GM23338 (cell line): ENCODE data around the gene TST. TPM values are rescaled to one million over a fixed set of nuclear protein-coding genes. Genes with fewer than 3 reads are reported as not detected.

Experiments used
- ATAC-seq: fragments of 200-7000 bp; cut with Tn5 transposase; 3 replicates; pipeline ENCODE4 v1.9.1; 2020
- DNase-seq: peaks from one replicate; pipeline ENCODE4 v3.0.0-alpha.2; 2015; ENCODE audit warnings: low spot score
- H2AFZ ChIP-seq: fragments of 200-600 bp; sonication (generic); 2 replicates; pipeline ENCODE4 v1.8.0; 2016; ENCODE audit warnings: antibody characterized with exemption, mild to moderate bottlenecking, moderate library complexity
- H3F3A ChIP-seq: fragments of 200-600 bp; sonication (generic); replicated peaks from 2 replicates; pipeline ENCODE4 v1.8.0; 2017; ENCODE audit warnings: antibody characterized with exemption, mixed run types, low read depth
- H3K27ac ChIP-seq: fragments of 200-600 bp; sonication (generic); 2 replicates; pipeline ENCODE4 v1.6.1; 2016; ENCODE audit warnings: low read depth
- H3K27me3 ChIP-seq: fragments of 200-600 bp; sonication (generic); 2 replicates; pipeline ENCODE4 v1.8.0; 2016; ENCODE audit warnings: mild to moderate bottlenecking, mixed run types, moderate library complexity; ENCODE audit not compliant: insufficient read depth
- H3K36me3 ChIP-seq: fragments of 200-600 bp; sonication (generic); 2 replicates; pipeline ENCODE4 v1.8.0; 2016; ENCODE audit warnings: mild to moderate bottlenecking; ENCODE audit not compliant: insufficient read depth
- H3K4me1 ChIP-seq: fragments of 200-600 bp; sonication (generic); 2 replicates; pipeline ENCODE4 v1.8.0; 2016; ENCODE audit warnings: mild to moderate bottlenecking, moderate library complexity; ENCODE audit not compliant: insufficient read depth
- H3K4me2 ChIP-seq: fragments of 200-600 bp; sonication (generic); 2 replicates; pipeline ENCODE4 v1.7.1; 2017; ENCODE audit warnings: mixed run types
- H3K4me3 ChIP-seq: fragments of 200-600 bp; sonication (generic); 2 replicates; pipeline ENCODE4 v1.6.1; 2016; ENCODE audit warnings: mixed run types
- H3K79me2 ChIP-seq: fragments of 200-600 bp; sonication (generic); replicated peaks from 2 replicates; pipeline ENCODE4 v1.8.0; 2017; ENCODE audit warnings: mild to moderate bottlenecking; ENCODE audit not compliant: insufficient read depth
- H3K9me2 ChIP-seq: fragments of 200-600 bp; sonication (generic); 2 replicates; pipeline ENCODE4 v1.8.0; 2017; ENCODE audit not compliant: insufficient read depth
- H4K20me1 ChIP-seq: fragments of 200-600 bp; sonication (generic); replicated peaks from 2 replicates; pipeline ENCODE4 v1.8.0; 2017; ENCODE audit warnings: mild to moderate bottlenecking; ENCODE audit not compliant: insufficient read depth
- H3K27ac Mint-ChIP-seq: 2 replicates; pipeline ENCODE4 v1.8.0; 2020; ENCODE audit warnings: inconsistent platforms, mild to moderate bottlenecking, moderate library complexity, mixed read lengths
- H3K27me3 Mint-ChIP-seq: 3 replicates; pipeline ENCODE4 v1.8.0; 2022; ENCODE audit warnings: low read depth, mild to moderate bottlenecking, moderate library complexity, mixed read lengths, inconsistent platforms; ENCODE audit not compliant: insufficient read depth, poor library complexity
- H3K36me3 Mint-ChIP-seq: 3 replicates; pipeline ENCODE4 v1.8.0; 2021; ENCODE audit warnings: low read depth, mild to moderate bottlenecking, inconsistent platforms, moderate library complexity, mixed read lengths
- H3K4me1 Mint-ChIP-seq: 3 replicates; pipeline ENCODE4 v1.8.0; 2020; ENCODE audit warnings: mild to moderate bottlenecking, inconsistent platforms, mixed read lengths
- H3K4me3 Mint-ChIP-seq: 3 replicates; pipeline ENCODE4 v1.8.0; 2021; ENCODE audit warnings: moderate library complexity, mild to moderate bottlenecking, inconsistent platforms, mixed read lengths
- H3K9me3 Mint-ChIP-seq: 3 replicates; pipeline ENCODE4 v1.8.0; 2020; ENCODE audit warnings: moderate library complexity, mild to moderate bottlenecking, inconsistent platforms, mixed read lengths
- CREB1 ChIP-seq: fragments of 250-450 bp; sonication (Bioruptor Pico); IDR thresholded peaks from 2 replicates; pipeline ENCODE4 v1.5.0; 2020; ENCODE audit warnings: low read depth, mild to moderate bottlenecking, moderate library complexity
- CTCF ChIP-seq, 2 experiments: fragments of 200-600 bp in 1 of 2; sonication (generic) in 1 of 2; conservative IDR thresholded peaks; 2 replicates each; pipeline versions ENCODE4 v1.5.1 to v1.6.1; 2016 to 2017; ENCODE audit warnings: antibody characterized with exemption in 2 of 2, low read depth in 2 of 2, mild to moderate bottlenecking in 2 of 2, moderate library complexity in 1 of 2
- EZH2 ChIP-seq: fragments of 200-600 bp; sonication (generic); IDR thresholded peaks from one replicate; pipeline ENCODE4 v1.8.0; 2017; ENCODE audit warnings: antibody characterized with exemption, mild to moderate bottlenecking, low read depth; ENCODE audit not compliant: unreplicated experiment
- EZH2phosphoT487 ChIP-seq: fragments of 200-600 bp; sonication (generic); IDR thresholded peaks from one replicate; pipeline ENCODE4 v1.8.1; 2018; ENCODE audit warnings: antibody characterized with exemption; ENCODE audit not compliant: unreplicated experiment
- JUNB ChIP-seq: IDR thresholded peaks from one replicate; pipeline ENCODE4 v1.6.1; 2016; ENCODE audit warnings: antibody characterized with exemption; ENCODE audit not compliant: unreplicated experiment
- NANOG ChIP-seq: IDR thresholded peaks from 2 replicates; pipeline ENCODE4 v1.6.1; 2016; ENCODE audit warnings: antibody characterized with exemption, borderline replicate concordance
- POLR2AphosphoS5 ChIP-seq: IDR thresholded peaks from 2 replicates; pipeline ENCODE4 v1.6.1; 2016; ENCODE audit warnings: antibody characterized with exemption, low read depth
- ZNF114 ChIP-seq: fragments of 250-450 bp; sonication (Bioruptor Pico); IDR thresholded peaks from 2 replicates; pipeline ENCODE4 v1.5.0; 2020; ENCODE audit warnings: mild to moderate bottlenecking, moderate library complexity
- ZNF331 ChIP-seq: fragments of 250-450 bp; sonication (Bioruptor Pico); IDR thresholded peaks from 2 replicates; pipeline ENCODE4 v1.5.0; 2020; ENCODE audit warnings: low read depth, mild to moderate bottlenecking, moderate library complexity
- polyA plus RNA-seq: library from polyadenylated mRNA; unstranded; fragments of >200 nt; fragmentation: Nextera tagmentation; extraction: Ambion mirVana; gene quantifications from 2 replicates; pipeline ENCODE4 v1.2.1, GENCODE V29; 2016
- total RNA-seq: library from RNA; depleted of rRNA; stranded (reverse); fragments of >200 nt; shearing (Covaris generic); gene quantifications from 2 replicates; pipeline ENCODE4 v1.2.3, GENCODE V29; 2014

TST gene
- total and polyA plus RNA-seq, 2 experiments from 2014 or later: 14.6 to 32.7 TPM

GRCh38 chr22:37054056-37054395, 34.8 kb upstream of the TST start (continued):
- no peak for TF ChIP-seq ZNF114
- no peak for TF ChIP-seq NANOG
- TF ChIP-seq POLR2AphosphoS5: no peak
- TF ChIP-seq JUNB: no peak
- TF ChIP-seq CTCF (conservative IDR thresholded peaks at IDR 0.05; ENCODE audit: low read depth in 2 of 2): no peak
- TF ChIP-seq EZH2: no peak
- TF ChIP-seq EZH2phosphoT487: no peak
- no peak for TF ChIP-seq CREB1

GRCh38 chr22:37053310-37054055, 34.2 kb upstream of the TST start:
- Histone ChIP-seq H2AFZ (no peak overlapping the region), H3K27ac (no peak overlapping the region), H3K4me1 (peaks cover 3% of the 10 kb centered on the region; the same call in 1 of the 2 replicates), H4K20me1 (0 out of 2 replicates have a peak, but pooled peaks cover 5% of the 10 kb centered on the region), H3K36me3 (no peaks in the 10 kb centered on the region; the same call in 1 of the 2 replicates), H3K4me3 (no peak overlapping the region), H3K27me3 (peaks cover 4% of the 10 kb centered on the region; the same call in 1 of the 2 replicates), H3K9me2 (no peaks in the 10 kb centered on the region), H3F3A (no peaks in the 10 kb centered on the region), H3K4me2 (no peak overlapping the region), H3K79me2 (no peaks in the 10 kb centered on the region)
- Mint-ChIP-seq H3K4me1 (peaks cover 6% of the 10 kb centered on the region), H3K4me3 (no peak overlapping the region; the same call in 2 of the 3 replicates), H3K36me3 (peaks cover 14% of the 10 kb centered on the region; the same call in 2 of the 3 replicates), H3K27ac (no peak overlapping the region), H3K9me3 (no peaks in the 10 kb centered on the region), H3K27me3 (peaks cover 11% of the 10 kb centered on the region)
- DNase-seq (no peak), ATAC-seq (no peak)
- TF ChIP-seq ZNF114 (no peak), CTCF (conservative IDR thresholded peaks at IDR 0.05; ENCODE audit: low read depth in 2 of 2) (no peak), POLR2AphosphoS5 (no peak), NANOG (no peak), ZNF331 (CRISPR knock-in tag) (no peak), JUNB (no peak)
